NCI-H774 (cell line): ENCODE measurements around the gene SLC16A6.
"Not testable (repeated sequence)": the region's sequence is repeated elsewhere in the genome, so short reads cannot be mapped to it uniquely, and the experiment has no call there.

Experiments used
- DNase-seq: peaks from one replicate; lab custom pipeline; 2025; lab: John Stamatoyannopoulos, UW

SLC16A6 gene

GRCh38 chr17:68290955-68291835, at the start of gene SLC16A6, which contains the start of gene ARSG:
SLC16A6 (minus strand) TSS chr17:68291127; CDS start chr17:68278320, 12,807 bp downstream.
ARSG (plus strand) TSS chr17:68291495; CDS start chr17:68307494, 15,999 bp downstream.
- peak; percentile 16 for DNase-seq

GRCh38 chr17:68334393-68334792, 43.5 kb upstream of the SLC16A6 start:
- DNase-seq, result no peak

GRCh38 chr17:68331932-68332331, 41.0 kb upstream of the SLC16A6 start:
- not testable (repeated sequence) for DNase-seq

GRCh38 chr17:68329331-68329730, 38.4 kb upstream of the SLC16A6 start:
- no peak for DNase-seq

GRCh38 chr17:68328676-68329075, 37.7 kb upstream of the SLC16A6 start:
- no peak for DNase-seq

GRCh38 chr17:68327823-68328557, 37.1 kb upstream of the SLC16A6 start:
- DNase-seq, result no peak

- no peak for DNase-seq
Observed at GRCh38 chr17:68326681-68327080, 35.8 kb upstream of the SLC16A6 start.

GRCh38 chr17:68325961-68326360, 35.0 kb upstream of the SLC16A6 start:
- no peak for DNase-seq

GRCh38 chr17:68324654-68325336, 33.9 kb upstream of the SLC16A6 start:
- no peak for DNase-seq

- DNase-seq, result no peak
Observed at GRCh38 chr17:68324114-68324513, 33.2 kb upstream of the SLC16A6 start.

GRCh38 chr17:68322630-68323029, 31.7 kb upstream of the SLC16A6 start:
- DNase-seq, result no peak

GRCh38 chr17:68321556-68321954, 30.6 kb upstream of the SLC16A6 start:
- no peak for DNase-seq

GRCh38 chr17:68320943-68321555, 30.1 kb upstream of the SLC16A6 start:
- no peak for DNase-seq

GRCh38 chr17:68320311-68320865, 29.5 kb upstream of the SLC16A6 start:
- no peak for DNase-seq

GRCh38 chr17:68319410-68320162, 28.7 kb upstream of the SLC16A6 start:
- no peak for DNase-seq

- no peak for DNase-seq
Observed at GRCh38 chr17:68318103-68318991, 27.4 kb upstream of the SLC16A6 start.

- DNase-seq, result no peak
Observed at GRCh38 chr17:68317458-68317857, 26.5 kb upstream of the SLC16A6 start.

- DNase-seq, result no peak
Observed at GRCh38 chr17:68315930-68316329, 25.0 kb upstream of the SLC16A6 start.

GRCh38 chr17:68314916-68315535, 24.1 kb upstream of the SLC16A6 start:
- no peak for DNase-seq
